ENCODE results near the gene NRN1.
A peak's percentile ranks its signal among the peaks of the same experiment; 100 is the strongest.
"Not testable (repeated sequence)": the region's sequence is repeated elsewhere in the genome, so short reads cannot be mapped to it uniquely, and the experiment has no call there.

The NRN1 gene

GRCh38 chr6:5981126-5982026 lies 25.3 kb downstream of the NRN1 start:
- peak; percentile 74 for DNase-seq (ENCODE audit: low read depth)

- peak; percentile 45 for DNase-seq (ENCODE audit: low read depth)
Observed at GRCh38 chr6:5979650-5980420, 26.9 kb downstream of the NRN1 start.

- DNase-seq (ENCODE audit: low read depth): no peak
Observed at GRCh38 chr6:5976811-5977210, 29.9 kb downstream of the NRN1 start.

- DNase-seq (ENCODE audit: low read depth): no peak
Observed at GRCh38 chr6:5968817-5969734, 37.6 kb downstream of the NRN1 start.

DNA sequence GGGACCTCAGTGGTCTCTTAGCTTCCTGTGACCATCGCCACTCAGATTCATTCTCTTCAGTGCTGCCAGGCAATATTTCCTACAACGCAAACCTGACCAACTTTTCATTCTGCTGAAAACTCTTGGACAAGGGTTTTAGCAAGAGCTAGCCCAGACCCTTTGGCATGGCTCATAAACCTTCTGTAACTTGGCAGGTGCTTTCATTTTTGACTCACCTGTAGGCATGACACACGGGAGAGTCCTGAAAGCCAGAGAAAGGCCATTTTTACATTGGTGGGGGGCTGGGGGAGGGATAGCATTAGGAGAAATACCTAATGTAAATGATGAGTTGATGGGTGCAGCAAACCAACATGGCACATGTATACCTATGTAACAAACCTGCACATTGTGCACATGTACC lies 38.7 kb downstream of the NRN1 start:
- not testable (repeated sequence) for DNase-seq (ENCODE audit: low read depth)

GRCh38 chr6:5967594-5967993 lies 39.1 kb downstream of the NRN1 start:
- DNase-seq (ENCODE audit: low read depth): no peak

GRCh38 chr6:5962794-5963193 lies 43.9 kb downstream of the NRN1 start:
- no peak for DNase-seq (ENCODE audit: low read depth)

DNA sequence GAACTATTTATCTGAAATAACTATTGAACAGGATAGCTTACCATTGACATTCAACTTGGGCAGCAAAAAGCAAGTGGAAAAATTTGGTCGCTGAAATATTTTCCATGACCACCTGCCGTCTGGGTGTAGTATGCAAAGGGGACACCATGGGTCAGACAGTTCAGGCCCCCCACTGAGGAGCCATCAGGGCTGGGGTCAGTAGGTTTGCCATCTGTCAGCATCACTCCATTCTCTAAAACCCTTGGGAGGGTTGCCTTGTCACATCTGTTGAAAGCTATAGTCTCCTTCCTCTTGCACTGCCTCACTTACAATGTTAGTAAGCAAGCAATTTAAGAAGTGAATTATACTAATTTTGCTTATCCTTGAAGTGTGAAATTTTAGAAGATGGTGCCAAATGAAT lies 44.9 kb downstream of the NRN1 start:
- DNase-seq (ENCODE audit: low read depth): no peak

GRCh38 chr6:5960456-5960855 lies 46.3 kb downstream of the NRN1 start:
- DNase-seq (ENCODE audit: low read depth): no peak

DNA sequence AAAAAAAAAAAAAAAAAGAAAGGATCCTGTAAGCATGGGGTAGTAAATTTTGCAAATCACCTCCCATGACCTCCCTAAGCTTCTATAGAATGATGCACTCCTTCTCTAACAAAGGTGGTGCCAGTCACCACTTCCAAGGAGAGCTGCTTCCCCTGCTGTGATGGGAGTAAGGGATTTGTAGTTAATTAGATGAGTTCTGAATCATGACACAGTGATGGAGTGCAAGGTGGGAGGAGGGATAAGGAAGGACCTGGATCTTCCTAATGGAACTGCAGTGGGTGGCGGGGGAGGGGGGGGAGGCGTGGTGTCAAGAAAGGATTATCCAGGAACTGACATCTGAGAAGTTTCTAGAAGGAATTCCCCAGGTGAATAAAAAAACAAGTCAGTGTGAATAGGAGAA lies 47.8 kb downstream of the NRN1 start:
- no peak for DNase-seq (ENCODE audit: low read depth)

- DNase-seq (ENCODE audit: low read depth): no peak
Observed at GRCh38 chr6:5956939-5957338, 49.8 kb downstream of the NRN1 start.

DNA sequence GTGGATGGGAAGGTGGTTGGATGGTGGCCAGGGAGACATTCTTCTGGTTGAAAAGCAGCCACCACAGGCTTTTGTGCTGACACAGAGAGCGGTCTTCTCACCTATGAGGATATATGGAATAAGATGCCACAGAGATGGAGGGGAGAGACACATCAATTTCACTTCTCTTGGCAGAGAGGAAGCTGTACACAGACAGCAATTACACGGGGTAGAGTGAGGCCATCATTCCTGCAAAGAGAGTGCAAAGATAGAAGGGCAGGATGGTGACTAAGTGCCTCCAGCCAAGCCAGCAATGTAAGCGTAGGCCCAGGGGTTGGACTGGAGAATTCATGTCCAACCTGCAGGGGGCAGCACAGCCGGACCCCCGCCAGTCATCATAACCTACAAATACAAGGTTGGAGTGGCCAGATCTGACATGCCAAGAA lies 56.4 kb downstream of the NRN1 start:
- DNase-seq (ENCODE audit: low read depth): no peak
